HUES64 (cell line): Measurements from ENCODE around the gene TRPM8.

Experiments used
- H3K27ac ChIP-seq: 2 replicates; pipeline ENCODE4 v1.7.0; 2013; ENCODE audit warnings: low read depth, low read length, inconsistent platforms
- H3K27me3 ChIP-seq: 2 replicates; pipeline ENCODE4 v1.6.1; 2013; ENCODE audit warnings: mild to moderate bottlenecking, low read length; ENCODE audit not compliant: insufficient read depth
- H3K36me3 ChIP-seq: 2 replicates; pipeline ENCODE4 v1.6.1; 2013; ENCODE audit warnings: mild to moderate bottlenecking, low read length; ENCODE audit not compliant: insufficient read depth
- H3K4me1 ChIP-seq: 2 replicates; pipeline ENCODE4 v1.6.1; 2013; ENCODE audit warnings: mild to moderate bottlenecking, low read length, moderate library complexity; ENCODE audit not compliant: insufficient read depth
- H3K4me3 ChIP-seq: 2 replicates; pipeline ENCODE4 v1.5.1; 2013; ENCODE audit warnings: mild to moderate bottlenecking, low read length, moderate library complexity
- H3K9ac ChIP-seq: 2 replicates; pipeline ENCODE4 v1.6.1; 2013; ENCODE audit warnings: mild to moderate bottlenecking, low read depth, low read length
- H3K9me3 ChIP-seq: 2 replicates; pipeline ENCODE4 v1.6.1; 2013; ENCODE audit warnings: low read depth, low read length; ENCODE audit not compliant: insufficient read depth
- WGBS: fragments of 150-250, 120-280 bp; methylation state at CpG from one replicate; pipeline ENCODE4 v1.1.7; 2013; ENCODE audit warnings: missing lambda C conversion rate; 5-methylcytosine and 5-hydroxymethylcytosine counted together

TRPM8 gene

DNA sequence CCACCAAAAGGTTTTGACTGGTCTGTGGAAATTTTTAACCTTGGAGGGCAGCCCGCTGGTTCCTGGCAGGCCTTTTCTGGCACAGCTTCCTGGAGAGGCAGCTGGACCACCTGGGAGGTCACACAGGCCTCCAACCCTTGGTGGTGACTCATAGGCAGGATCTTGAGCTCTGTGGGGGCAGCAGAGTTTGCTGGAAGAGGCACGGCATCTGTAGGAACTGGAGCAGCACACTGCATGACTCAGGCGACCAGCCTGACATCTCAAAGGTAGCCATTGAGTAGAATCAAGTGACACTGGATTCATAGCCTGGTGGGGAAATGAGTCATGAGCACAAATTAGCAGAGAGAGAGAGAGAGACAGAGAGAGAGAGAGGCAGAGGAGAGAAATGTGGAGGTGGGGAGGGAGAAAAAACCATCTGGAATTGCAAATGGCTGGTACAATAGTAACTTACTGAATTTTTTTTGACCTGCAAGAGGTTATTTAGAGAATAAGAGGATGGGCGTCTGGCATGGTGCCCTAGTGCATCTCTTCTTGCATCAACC is 57.4 kb downstream of the TRPM8 start:
- Histone ChIP-seq H3K36me3 (no peaks in the 10 kb centered on the region), H3K4me1 (peaks cover 6% of the 10 kb centered on the region; the same call in 1 of the 2 replicates), H3K27ac (peak overlapping the region; percentile 51; the same call in 1 of the 2 replicates), H3K9ac (no peak overlapping the region), H3K4me3 (no peak overlapping the region), H3K27me3 (no peaks in the 10 kb centered on the region), H3K9me3 (no peaks in the 10 kb centered on the region)
- 61% methylated on average over 4 of the region's 4 CpGs for WGBS

DNA sequence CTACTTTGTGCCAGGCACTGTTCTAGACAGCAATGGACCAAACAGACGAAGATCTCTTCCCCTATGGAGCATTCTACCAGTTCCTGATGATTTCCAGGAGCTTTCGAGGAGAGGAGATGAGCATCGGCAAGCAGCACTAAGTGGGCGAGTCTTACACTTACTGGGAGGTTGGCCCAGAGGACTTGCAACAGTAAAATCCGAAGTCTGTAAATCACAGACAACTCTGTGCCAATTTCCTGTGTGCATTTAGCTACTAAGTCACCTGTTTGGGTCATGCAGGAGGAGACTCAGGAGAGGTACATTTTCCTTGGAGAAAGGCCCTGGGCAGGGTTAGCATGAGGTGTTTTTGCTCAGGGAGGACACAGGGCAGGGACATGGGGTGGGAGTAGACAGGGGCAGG is 58.9 kb downstream of the TRPM8 start:
- 92% methylated on average over 5 of the region's 5 CpGs for WGBS
- no peaks in the 10 kb centered on the region for H3K27me3 ChIP-seq
- H3K4me3 ChIP-seq = no peak overlapping the region
- H3K4me1 ChIP-seq = peaks cover 6% of the 10 kb centered on the region; the same call in 1 of the 2 replicates
- H3K36me3 ChIP-seq = no peaks in the 10 kb centered on the region
- no peak overlapping the region for H3K27ac ChIP-seq
- no peaks in the 10 kb centered on the region for H3K9me3 ChIP-seq
- H3K9ac ChIP-seq = no peak overlapping the region

DNA sequence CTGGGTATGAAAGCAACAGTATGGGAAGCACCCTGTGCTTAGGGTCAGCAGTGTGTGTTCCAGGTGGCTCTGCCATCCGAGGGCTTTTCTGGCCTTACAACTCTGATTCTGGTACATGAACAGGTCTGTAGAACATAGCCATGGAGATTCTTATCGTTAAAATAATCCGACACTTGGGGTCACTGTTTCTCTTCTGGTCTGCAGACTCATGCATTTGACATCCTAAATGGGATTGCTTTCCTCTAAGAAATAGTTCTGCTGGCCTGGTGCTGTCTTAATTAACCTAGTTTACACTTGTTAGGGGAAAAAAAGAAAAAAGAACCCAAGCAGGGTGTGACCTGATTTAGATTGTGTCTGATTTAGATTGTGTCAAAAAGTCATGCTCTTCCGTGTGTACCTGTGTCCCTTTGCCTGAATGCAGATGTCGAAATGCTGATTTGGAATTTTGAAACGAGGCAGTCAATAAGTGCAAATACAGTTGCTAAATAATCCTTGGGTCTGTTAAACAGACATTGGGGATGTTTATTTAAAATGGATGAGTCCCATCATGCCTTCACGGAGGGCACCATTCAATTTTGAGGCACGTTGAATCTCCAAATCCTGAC is 59.6 kb downstream of the TRPM8 start:
- no peaks in the 10 kb centered on the region for H3K36me3 ChIP-seq
- 73% methylated on average over 8 of the region's 8 CpGs for WGBS
- H3K27ac ChIP-seq = no peak overlapping the region
- no peak overlapping the region for H3K9ac ChIP-seq
- no peaks in the 10 kb centered on the region for H3K9me3 ChIP-seq
- H3K4me1 ChIP-seq = peaks cover 6% of the 10 kb centered on the region; the same call in 1 of the 2 replicates
- no peaks in the 10 kb centered on the region for H3K27me3 ChIP-seq
- no peak overlapping the region for H3K4me3 ChIP-seq

DNA sequence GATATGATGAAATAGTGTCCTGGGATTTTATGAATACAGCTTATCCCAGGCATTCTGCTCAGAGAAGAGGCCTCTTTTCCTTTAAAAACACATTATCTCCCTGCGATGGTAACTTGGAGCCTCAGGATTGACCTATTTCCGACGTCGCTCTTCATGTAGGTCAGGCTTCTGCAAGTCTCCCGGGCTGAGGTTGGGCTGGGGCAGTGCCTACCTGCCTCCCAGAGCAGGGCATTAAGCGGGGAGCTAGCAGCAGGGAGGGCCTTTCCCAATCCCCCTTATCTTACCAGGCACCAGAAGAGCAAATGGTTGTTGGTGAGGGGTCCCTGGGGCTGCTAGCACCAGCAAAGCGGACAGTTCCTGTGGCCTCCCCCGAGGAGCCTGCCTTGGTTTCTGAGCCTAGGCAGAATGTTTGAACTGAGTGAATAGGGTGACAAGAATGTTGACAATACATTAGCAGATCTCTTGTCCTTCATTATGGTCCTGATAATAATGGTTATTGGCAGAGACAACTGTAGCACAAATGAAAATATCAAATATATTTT is 60.2 kb downstream of the TRPM8 start:
- no peaks in the 10 kb centered on the region for H3K9me3 ChIP-seq
- no peak overlapping the region for H3K4me3 ChIP-seq
- 76% methylated on average over 8 of the region's 8 CpGs for WGBS
- H3K27me3 ChIP-seq = no peaks in the 10 kb centered on the region
- H3K27ac ChIP-seq = no peak overlapping the region
- no peaks in the 10 kb centered on the region for H3K36me3 ChIP-seq
- no peak overlapping the region for H3K9ac ChIP-seq
- H3K4me1 ChIP-seq = peaks cover 6% of the 10 kb centered on the region; the same call in 1 of the 2 replicates

DNA sequence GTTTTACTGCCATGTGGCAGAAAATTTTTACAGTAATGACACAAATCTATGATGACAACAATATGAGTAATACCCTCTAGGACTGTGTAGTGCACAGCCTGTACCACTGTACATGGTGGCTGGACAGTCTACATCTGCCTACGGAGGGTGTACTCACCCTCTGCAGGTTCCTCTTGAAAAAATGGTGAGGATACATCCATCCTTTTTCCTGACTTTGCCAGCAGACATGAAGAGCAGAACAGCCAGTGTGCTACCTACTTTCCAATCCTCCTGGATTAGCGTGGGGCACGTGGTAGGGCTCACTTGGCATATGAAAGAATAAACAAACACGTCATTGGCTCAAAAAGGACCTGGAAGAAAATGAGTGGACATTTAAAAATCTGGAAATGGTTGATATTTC is 62.6 kb downstream of the TRPM8 start:
- no peak overlapping the region for H3K27ac ChIP-seq
- H3K9ac ChIP-seq = no peak overlapping the region
- H3K27me3 ChIP-seq = no peaks in the 10 kb centered on the region
- H3K36me3 ChIP-seq = no peaks in the 10 kb centered on the region
- no peaks in the 10 kb centered on the region for H3K9me3 ChIP-seq
- WGBS = 77% methylated on average over 4 of the region's 4 CpGs
- H3K4me3 ChIP-seq = no peak overlapping the region
- peaks cover 4% of the 10 kb centered on the region; the same call in 1 of the 2 replicates for H3K4me1 ChIP-seq

DNA sequence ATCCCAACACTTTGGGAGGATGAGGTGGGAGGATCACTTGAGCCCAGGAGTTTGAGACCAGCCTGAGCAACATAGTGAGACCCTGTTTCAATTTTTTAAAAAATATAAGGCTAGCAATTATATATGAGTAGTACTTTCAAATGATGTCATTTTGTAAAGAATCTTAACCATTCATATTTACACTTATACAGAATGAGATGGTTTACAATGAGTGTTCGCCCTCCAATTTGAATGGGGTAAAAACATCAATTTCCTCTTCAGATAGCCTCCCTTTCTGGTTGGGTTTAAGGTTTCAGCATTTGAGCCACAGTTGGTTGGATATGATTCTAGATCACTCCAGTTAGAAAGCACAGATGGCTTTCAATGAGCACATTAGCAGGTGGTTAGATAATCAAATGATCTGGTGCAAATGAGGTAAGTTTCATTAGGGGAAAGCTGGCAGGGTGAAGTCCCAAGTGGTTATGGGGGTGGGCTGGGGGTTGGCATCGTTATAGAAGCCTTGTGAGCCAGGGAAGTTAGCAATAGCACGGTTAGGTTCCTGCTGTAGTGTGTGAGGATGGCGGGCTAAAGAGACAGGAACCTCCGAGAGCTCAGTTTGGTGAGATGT is 63.9 kb downstream of the TRPM8 start:
- H3K9me3 ChIP-seq = no peaks in the 10 kb centered on the region
- 96% methylated on average over 4 of the region's 5 CpGs for WGBS
- no peak overlapping the region for H3K9ac ChIP-seq
- H3K4me3 ChIP-seq = no peak overlapping the region
- H3K27me3 ChIP-seq = no peaks in the 10 kb centered on the region
- no peak overlapping the region for H3K27ac ChIP-seq
- H3K36me3 ChIP-seq = no peaks in the 10 kb centered on the region
- no peaks in the 10 kb centered on the region; the same call in 1 of the 2 replicates for H3K4me1 ChIP-seq

DNA sequence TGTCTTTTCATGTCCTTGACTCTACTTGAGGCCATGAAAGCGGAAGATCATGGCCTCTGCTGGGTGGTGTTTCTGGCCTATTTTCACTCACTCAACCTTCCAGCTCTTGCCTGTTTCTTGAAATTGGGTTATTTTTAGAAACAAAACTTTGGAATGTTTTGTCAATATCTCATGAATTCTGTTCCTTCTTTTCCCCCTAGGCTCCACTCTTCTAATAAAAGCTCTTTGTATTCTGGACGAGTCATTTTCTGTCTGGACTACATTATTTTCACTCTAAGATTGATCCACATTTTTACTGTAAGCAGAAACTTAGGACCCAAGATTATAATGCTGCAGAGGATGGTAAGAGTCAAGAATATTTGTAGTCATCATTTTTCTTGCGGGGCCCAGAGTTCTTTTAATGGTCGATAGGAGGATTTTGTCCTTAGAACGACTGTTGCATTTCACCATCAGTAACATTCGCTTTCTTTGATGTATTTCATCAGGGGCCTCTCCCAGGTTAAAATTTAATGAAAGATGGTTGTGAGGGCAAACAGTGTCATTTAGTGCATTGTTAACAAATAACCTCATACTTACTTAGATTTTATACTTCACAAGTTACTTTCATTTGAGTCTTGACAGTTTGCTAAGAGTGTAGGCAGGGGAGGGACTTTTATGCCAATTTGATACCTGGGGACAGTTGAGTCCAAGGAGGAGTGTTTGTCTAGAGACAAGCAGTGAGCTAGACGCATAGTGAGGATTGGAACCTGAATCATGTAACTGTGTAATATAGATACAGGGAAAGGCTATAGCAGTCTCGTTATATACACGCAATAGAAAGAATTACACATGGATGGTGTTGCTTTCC is 64.6 kb downstream of the TRPM8 start:
- Histone ChIP-seq H3K4me1 (no peaks in the 10 kb centered on the region; the same call in 1 of the 2 replicates), H3K27ac (no peak overlapping the region), H3K9me3 (no peaks in the 10 kb centered on the region), H3K9ac (no peak overlapping the region), H3K27me3 (no peaks in the 10 kb centered on the region), H3K36me3 (no peaks in the 10 kb centered on the region), H3K4me3 (no peak overlapping the region)
- WGBS = 97% methylated on average over 9 of the region's 9 CpGs

DNA sequence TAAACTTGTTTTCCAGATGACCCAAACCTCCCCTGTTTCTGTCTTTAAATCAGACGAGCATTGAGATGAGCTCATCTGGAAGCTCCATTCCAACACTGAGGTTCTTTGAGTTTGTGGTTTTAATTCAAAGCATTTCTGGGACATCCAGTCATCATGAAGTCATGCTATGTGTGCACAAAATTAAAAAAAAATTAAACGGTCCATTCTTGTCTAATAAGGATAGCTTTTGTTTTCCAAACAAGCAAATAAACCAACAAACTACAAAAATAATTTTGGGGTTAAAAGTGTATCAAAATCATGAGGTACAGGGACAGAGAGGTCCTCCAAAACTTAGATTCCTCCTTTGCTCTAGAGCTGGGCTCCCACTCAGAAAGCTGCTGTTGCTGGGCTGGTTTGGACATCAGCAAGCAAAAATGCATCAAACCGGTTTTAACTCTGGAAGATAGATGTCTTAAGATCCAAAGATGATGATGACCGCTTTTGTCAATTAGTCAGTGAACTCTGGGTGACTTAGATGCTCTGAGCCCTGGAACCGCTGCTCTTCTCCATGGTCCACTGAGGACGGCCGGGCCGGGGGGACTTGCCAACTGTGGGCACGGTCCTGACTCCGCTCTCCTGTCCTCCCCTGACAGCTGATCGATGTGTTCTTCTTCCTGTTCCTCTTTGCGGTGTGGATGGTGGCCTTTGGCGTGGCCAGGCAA is 65.4 kb downstream of the TRPM8 start:
- H3K9me3 ChIP-seq = no peaks in the 10 kb centered on the region
- H3K27ac ChIP-seq = no peak overlapping the region
- no peaks in the 10 kb centered on the region for H3K27me3 ChIP-seq
- no peak overlapping the region for H3K4me3 ChIP-seq
- WGBS = 95% methylated on average over 12 of the region's 13 CpGs
- no peaks in the 10 kb centered on the region for H3K36me3 ChIP-seq
- H3K4me1 ChIP-seq = no peaks in the 10 kb centered on the region
- H3K9ac ChIP-seq = no peak overlapping the region

DNA sequence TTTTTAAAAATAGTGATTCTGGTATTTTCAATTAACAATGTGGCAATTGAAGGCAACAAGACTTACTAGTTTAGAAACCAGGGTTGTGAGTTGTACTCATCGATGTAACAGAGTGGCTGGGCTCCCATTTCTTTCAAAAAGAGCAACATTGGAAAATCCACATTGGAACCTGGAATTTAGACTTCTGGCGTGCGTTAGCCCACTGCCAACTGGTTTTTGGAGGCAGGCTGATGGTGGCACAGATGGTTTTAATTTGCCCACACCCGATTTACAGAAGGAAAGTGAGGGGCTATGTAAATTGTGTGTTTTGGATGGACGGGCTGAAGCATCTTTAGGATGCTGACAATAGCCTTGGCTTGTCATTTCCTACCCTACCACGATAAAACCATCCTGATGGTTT is 66.3 kb downstream of the TRPM8 start:
- Histone ChIP-seq H3K27me3 (no peaks in the 10 kb centered on the region), H3K9ac (no peak overlapping the region), H3K27ac (no peak overlapping the region), H3K9me3 (no peaks in the 10 kb centered on the region), H3K4me3 (no peak overlapping the region), H3K36me3 (no peaks in the 10 kb centered on the region), H3K4me1 (no peaks in the 10 kb centered on the region)
- WGBS = 95% methylated on average over 6 of the region's 6 CpGs

DNA sequence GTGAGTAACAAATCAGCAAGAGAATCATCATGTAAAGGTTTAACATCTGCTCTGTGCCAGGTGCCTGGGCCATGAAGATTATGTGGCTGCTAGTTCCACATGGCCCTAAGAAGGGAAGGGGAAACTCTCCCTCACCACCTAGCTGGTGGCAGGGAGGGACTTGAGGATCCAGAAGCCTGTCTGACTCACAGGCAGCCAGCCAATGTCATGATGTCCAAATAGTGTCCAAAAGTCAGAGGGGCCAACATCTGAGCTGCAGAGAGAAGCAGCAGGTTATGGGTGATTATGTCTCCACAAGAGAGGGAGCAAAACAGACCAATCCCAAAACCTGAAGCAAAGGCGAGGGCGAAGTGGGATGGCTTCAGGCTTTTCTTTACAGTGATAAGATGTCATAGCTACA is 71.4 kb downstream of the TRPM8 start:
- H3K4me3 ChIP-seq = no peak overlapping the region
- WGBS = 92% methylated on average over 2 of the region's 2 CpGs
- peaks cover 12% of the 10 kb centered on the region for H3K9me3 ChIP-seq
- H3K27ac ChIP-seq = no peak overlapping the region
- no peaks in the 10 kb centered on the region for H3K36me3 ChIP-seq
- no peaks in the 10 kb centered on the region for H3K27me3 ChIP-seq
- H3K4me1 ChIP-seq = no peaks in the 10 kb centered on the region
- H3K9ac ChIP-seq = no peak overlapping the region
